Measurements from ENCODE around the gene USP9X. TPM values are rescaled to one million over a fixed set of nuclear protein-coding genes. Genes with fewer than 3 reads are reported as not detected.
A peak's percentile ranks its signal among the peaks of the same experiment; 100 is the strongest.

The USP9X gene
- total and polyA plus RNA-seq, 8 donors = 55.6 to 86.0 (median 62.7) TPM

DNA sequence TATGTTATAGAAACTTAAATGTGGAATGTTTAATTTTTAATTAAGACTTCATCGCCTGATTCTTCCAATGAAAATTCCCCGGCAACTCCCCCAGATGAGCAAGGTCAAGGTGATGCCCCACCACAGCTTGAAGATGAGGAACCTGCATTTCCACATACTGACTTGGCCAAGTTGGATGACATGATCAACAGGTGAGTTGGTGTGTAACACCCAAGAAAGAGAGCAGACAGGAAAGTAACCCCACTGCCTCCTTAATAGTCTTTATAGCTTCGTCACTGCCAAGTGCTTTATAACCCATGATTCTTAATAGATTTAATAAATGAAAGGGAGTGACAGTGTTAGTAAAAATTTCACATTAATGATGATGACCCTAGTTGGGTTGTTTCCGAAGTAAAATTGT lies 43.7 kb downstream of the USP9X start:
- H3K4me3 ChIP-seq = no peak overlapping the region
- no peaks in the 10 kb centered on the region for H3K9me3 ChIP-seq
- no peak overlapping the region for H3K27ac ChIP-seq
- intact Hi-C loops (cut with DNase I) = no loop called here
- ATAC-seq (no peak), DNase-seq (no peak)
- TF ChIP-seq CTCF (IDR thresholded peaks at IDR 0.05) = no peak
- peaks cover 9 to 10% of the 10 kb centered on the region in 2 donors for H3K4me1 ChIP-seq
- peaks cover 0 to 24% of the 10 kb centered on the region in 2 donors for H3K36me3 ChIP-seq
- no peaks in the 10 kb centered on the region for H3K27me3 ChIP-seq

GRCh38 chrX:41131766-41132165 lies 46.5 kb downstream of the USP9X start:
- intact Hi-C loops (cut with DNase I) = no loop called here

DNA sequence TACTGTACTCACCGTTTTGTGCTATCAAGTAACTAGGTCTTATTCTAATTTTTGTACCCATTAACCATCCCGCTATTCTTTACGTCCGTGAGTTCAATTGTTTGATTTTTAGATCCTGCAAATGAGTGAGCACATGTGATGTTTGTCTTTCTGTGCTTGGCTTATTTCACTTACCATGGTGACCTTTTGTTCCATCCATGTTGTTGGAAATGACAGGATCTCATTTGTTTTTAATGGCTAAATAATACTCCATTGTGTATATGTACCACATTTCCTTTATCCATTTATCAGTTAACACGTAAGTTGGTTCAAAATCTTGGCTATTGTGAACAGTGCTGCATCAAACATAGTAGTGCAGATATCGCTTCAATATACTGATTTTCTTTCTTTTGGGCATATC lies 48.3 kb downstream of the USP9X start:
- no peak overlapping the region for H3K27ac ChIP-seq
- H3K36me3 ChIP-seq = peaks cover 0 to 40% of the 10 kb centered on the region in 2 donors
- H3K27me3 ChIP-seq = no peaks in the 10 kb centered on the region
- DNase-seq (no peak), ATAC-seq (no peak)
- TF ChIP-seq CTCF (IDR thresholded peaks at IDR 0.05) = no peak
- H3K4me3 ChIP-seq = no peak overlapping the region
- H3K4me1 ChIP-seq = no peaks in the 10 kb centered on the region
- H3K9me3 ChIP-seq = no peaks in the 10 kb centered on the region
- intact Hi-C loops (cut with DNase I) = no loop called here

More at GRCh38 chrX:41131766-41132165, 46.5 kb downstream of the USP9X start:
- peaks cover 5 to 10% of the 10 kb centered on the region in 2 donors for H3K4me1 ChIP-seq
- DNase-seq (no peak), ATAC-seq (no peak)
- H3K36me3 ChIP-seq = peaks cover 0 to 38% of the 10 kb centered on the region in 2 donors
- no peak for TF ChIP-seq CTCF (IDR thresholded peaks at IDR 0.05)
- H3K9me3 ChIP-seq = no peaks in the 10 kb centered on the region
- no peak overlapping the region for H3K27ac ChIP-seq
- H3K27me3 ChIP-seq = no peaks in the 10 kb centered on the region
- no peak overlapping the region for H3K4me3 ChIP-seq

DNA sequence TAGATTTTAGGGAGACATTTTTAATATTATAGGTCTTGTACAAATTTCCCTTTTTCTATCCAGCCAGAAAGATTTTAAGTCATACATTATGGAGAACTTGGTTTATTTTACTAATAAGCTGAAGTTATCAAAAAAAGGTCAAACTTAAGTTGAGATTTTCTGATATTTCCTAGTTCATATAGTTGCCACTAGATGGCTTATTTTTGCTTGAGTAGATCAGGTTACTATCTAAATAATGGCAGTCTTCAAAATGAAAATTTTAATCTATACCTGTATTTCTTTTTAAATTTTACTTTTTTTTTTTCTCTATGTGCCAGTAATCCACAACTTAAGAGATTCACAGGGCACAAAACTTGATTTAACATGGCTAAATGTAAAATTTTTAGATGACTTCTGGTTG lies 52.3 kb downstream of the USP9X start:
- DNase-seq (no peak), ATAC-seq (no peak)
- H3K27ac ChIP-seq = no peak overlapping the region
- intact Hi-C loops (cut with DNase I) = no loop called here
- no peaks in the 10 kb centered on the region for H3K27me3 ChIP-seq
- H3K36me3 ChIP-seq = peaks cover 0 to 26% of the 10 kb centered on the region in 2 donors
- no peaks in the 10 kb centered on the region for H3K9me3 ChIP-seq
- no peaks in the 10 kb centered on the region for H3K4me1 ChIP-seq
- peak in 1 of 2 donors; percentile 54 for TF ChIP-seq CTCF (IDR thresholded peaks at IDR 0.05)
- no peak overlapping the region for H3K4me3 ChIP-seq

GRCh38 chrX:41142130-41142910 lies 57.1 kb downstream of the USP9X start:
- no peak for ATAC-seq
- H3K4me3 ChIP-seq = no peak overlapping the region
- TF ChIP-seq CTCF (IDR thresholded peaks at IDR 0.05) = no peak
- no peak overlapping the region for H3K27ac ChIP-seq
- H3K9me3 ChIP-seq = no peaks in the 10 kb centered on the region
- peaks cover 0 to 21% of the 10 kb centered on the region in 2 donors for H3K36me3 ChIP-seq
- intact Hi-C loops (cut with DNase I) = no loop called here
- H3K4me1 ChIP-seq = no peaks in the 10 kb centered on the region
- DNase-seq = no peak
- no peaks in the 10 kb centered on the region for H3K27me3 ChIP-seq
